HG03159 (cell line): Measurements from ENCODE around the gene POU4F3.
"Not testable (repeated sequence)": the region's sequence is repeated elsewhere in the genome, so short reads cannot be mapped to it uniquely, and the experiment has no call there.

Source experiments
- ATAC-seq: cut with Tn5 transposase; IDR thresholded peaks from one replicate; pipeline ENCODE4 v1.9.1; 2021; ENCODE audit warnings: mild to moderate bottlenecking, moderate library complexity; ENCODE audit not compliant: unreplicated experiment

The POU4F3 gene, protein sequence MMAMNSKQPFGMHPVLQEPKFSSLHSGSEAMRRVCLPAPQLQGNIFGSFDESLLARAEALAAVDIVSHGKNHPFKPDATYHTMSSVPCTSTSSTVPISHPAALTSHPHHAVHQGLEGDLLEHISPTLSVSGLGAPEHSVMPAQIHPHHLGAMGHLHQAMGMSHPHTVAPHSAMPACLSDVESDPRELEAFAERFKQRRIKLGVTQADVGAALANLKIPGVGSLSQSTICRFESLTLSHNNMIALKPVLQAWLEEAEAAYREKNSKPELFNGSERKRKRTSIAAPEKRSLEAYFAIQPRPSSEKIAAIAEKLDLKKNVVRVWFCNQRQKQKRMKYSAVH

DNA sequence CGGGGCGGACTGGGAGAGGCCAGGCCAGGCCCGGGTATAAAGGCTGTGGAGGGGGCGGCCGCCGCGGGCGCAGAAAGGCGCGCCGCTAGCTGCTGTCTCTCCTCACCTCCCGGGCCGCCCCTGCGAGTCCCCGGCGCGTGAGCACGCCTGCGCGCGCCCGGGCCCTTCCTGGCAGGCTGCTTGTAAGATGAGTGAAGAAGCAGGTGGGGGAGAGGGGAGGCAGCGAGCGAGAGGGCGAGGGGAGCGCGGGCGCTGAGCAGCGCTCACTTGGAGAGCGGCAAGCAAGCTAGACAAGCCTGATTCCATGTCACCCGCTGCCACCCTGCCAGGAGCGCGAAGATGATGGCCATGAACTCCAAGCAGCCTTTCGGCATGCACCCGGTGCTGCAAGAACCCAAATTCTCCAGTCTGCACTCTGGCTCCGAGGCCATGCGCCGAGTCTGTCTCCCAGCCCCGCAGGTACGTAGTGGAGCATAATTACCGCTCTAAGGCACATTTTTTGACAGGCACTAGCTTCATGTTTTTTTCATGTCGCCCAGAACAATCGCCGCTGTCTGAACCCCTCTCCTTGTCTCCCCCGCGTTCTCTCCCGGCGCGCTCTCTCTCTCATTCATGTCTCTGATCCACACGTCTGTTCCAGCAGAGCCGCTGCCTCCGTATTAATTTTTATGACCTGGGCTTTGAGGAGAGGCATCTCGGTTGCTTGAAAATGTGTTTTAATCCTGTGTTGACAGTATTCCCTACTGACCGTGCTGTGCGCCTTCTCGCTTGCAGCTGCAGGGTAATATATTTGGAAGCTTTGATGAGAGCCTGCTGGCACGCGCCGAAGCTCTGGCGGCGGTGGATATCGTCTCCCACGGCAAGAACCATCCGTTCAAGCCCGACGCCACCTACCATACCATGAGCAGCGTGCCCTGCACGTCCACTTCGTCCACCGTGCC, at the start of gene POU4F3:
POU4F3 (plus strand) TSS at position 66 of the 941 bp plus-strand sequence; CDS start at position 340, 274 bp downstream.
- ATAC-seq: no peak

DNA sequence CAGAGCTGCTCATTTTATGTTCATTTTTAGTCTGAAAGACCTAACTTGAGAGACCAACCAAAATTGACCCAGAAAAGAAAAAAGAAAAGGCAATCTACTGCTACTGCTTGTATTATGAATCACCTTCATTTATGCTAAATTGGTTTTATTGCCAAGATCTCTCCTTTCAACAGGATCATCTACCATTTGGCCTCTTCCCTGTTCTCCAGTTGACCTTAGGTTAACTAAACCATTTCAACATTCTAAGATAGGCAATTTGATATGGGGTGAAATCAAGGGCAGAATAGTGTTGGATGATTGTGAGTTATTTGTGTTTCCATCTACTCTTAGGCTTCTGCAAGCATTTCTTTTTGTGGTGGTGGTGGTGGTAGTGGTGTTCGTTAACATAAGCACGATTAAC, 48.3 kb upstream of the POU4F3 start:
- ATAC-seq: no peak

DNA sequence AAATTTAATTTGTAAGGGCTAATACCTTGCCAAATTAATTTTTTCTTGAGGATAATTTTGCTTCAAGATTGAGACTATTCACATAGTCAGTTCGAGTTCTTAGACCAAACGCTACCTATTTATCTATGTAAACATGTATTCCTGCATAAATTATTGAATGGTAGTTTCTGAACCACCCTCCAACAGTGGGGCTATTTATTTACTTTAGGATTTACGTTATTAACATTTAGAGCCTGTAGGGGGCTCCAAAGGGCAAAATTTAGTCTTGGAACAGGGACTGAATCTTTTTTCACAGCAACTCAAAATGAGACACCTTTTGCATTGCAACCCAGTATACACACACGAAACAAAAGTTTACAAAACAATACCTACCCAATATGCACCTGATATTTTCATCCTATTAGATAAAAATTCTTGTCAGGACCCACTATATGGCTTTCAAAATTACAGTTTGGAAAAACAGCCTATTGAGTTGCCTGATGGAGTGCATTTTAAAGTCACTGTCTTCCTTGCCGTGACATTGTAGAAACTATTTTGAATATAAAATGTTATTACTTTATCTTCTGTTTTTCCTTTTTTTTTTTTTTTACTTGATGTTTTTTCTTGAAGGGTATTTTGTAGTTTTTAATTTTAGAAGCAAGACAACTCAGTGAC, 47.1 kb upstream of the POU4F3 start:
- ATAC-seq: peak; percentile 76

DNA sequence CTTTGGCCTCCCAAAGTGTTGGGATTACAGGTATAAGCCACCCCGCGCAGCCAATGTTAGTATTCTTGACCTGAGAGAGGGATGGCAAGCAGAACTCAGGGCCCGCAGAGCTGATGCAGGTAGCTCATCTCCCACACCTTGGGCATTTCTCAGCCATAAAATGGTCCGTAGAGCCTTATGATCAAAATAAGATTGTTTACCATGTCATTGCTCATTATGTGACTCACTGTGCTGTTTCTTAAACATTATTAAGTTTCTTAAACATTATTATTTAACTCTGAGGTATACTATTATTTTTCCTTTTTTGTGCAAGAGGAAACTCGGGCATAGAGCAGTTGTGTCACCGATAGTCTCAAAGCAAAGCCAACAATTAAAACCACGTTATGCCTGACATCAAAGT, 42.4 kb upstream of the POU4F3 start:
- ATAC-seq: no peak

DNA sequence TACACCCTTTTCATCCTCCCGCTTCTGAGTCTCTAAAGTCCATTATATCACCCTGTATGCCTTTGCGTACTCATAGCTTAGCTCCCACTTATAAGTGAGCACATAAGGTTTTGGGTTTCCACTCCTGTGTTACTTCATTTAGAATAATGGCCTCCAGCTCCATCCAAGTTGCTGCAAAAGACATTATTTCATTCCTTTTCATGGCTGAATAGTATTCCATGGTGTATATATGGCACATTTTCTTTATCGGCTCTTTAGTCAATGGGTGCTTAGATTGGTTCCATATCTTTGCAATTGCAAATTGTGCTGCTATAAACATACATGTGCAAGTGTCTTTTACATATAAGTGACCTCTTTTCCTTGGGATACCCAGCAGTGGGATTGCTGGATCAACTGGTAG, 39.7 kb upstream of the POU4F3 start:
- not testable (repeated sequence) for ATAC-seq

DNA sequence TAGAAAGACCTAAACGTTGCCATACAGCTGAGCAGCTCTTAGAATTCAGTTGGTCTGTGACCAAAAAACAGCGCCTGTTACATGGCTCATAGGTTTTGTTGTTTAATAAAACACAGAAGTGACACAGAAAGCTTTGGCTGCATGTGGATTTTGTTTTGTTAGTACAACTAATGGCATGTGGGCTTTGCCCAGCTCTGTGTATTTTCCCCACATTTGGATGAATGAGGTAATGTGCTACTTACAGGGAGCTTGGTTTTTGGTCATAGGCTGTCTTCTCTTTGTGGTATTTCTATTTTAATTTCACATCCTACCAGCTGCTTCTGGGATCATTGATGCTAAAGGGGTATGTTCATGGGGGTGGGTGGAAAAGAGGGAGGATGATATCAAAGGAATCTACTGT, 37.0 kb upstream of the POU4F3 start:
- ATAC-seq: no peak

DNA sequence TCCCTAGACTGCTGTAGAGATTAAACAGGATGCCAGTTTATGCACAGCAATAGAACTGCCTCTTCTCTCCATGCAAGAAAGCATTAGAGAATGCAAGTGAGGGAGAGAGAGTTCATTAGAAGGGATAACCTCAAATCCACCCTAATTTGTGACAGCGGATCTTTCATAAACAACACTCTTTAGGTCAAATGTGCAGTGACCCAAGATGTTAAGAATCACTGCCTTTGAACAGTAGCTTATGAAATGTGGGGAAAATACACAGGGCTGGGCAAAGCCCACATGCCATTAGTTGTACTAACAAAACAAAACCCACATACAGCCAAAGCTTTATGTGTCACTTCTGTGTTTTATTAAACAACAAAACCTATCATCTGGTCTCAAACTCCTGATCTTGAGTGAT, 36.2 kb upstream of the POU4F3 start:
- ATAC-seq: no peak

DNA sequence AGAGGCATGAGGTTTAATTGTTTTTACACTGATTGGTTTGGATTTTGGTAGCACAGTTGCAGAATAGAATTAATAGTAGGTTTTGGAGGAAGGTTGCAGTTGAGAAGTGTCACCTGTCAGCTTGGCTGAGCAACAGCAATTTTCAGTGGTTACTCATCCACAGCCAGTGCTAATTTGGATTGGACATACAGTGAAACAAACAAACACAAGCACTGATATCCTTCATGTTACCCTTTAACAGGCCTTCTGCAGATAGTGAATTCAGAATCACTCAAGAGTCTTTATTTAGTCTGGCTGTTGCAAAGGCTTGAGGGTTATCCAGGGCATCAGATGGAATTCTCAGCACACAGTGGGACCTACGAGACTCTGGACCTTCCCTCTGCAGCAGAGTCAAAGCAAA, 31.8 kb upstream of the POU4F3 start:
- no peak for ATAC-seq

DNA sequence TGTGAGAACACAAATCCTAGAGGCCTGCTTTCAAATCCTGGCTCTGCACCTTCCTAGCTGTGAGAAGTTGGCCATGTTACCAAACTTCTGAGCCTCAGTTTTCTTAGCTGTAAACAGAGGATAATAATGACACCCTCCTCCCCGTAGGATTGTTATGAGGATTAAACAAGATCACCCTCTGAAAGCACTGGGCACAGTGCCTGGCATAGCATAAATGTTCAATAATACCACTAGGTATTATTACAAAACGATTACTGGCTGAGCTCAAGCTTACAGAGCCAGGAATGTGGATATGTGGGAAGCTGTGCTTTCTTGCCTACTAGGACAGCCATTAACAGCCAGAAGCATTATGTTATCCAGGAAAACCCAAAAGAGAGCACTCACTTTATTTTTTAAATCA, 30.8 kb upstream of the POU4F3 start:
- no peak for ATAC-seq

DNA sequence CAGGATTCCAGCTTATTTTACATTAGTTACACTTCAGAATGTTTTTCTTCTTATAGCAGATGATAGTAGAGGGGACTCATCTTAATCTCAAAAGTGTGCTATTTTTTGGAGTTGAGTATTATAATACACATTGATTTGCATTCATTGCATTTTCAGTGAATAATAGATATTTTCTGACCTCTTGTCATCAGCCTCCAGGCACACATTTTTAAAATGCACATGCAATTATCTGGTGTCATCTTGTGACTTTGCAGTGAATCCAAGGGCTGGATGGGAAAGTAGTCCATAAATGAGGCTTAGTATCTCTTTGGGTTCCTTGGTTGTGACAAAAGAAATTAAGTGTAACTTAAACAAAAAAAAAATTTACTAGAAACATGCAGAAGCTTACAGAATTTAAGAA, 28.1 kb upstream of the POU4F3 start:
- no peak for ATAC-seq

DNA sequence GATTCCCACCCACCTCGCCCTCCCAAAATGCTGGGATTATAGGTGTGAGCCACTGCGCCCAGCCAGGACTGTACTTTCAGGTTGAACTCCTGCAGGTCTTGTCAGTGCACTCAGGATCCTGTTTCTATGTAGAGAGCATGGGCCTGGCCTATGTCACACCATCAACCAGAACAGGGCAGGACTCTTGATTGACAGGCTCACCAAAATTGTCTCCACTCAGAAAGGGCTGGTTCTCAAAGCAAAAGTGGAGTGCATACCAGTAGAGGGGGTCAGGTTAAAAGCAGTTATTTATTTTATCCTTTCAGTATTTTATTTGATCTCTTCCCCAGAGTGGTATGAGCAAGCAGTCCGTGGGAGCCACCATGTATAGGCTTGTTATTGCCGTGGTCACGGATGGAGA, 27.4 kb upstream of the POU4F3 start:
- no peak for ATAC-seq

DNA sequence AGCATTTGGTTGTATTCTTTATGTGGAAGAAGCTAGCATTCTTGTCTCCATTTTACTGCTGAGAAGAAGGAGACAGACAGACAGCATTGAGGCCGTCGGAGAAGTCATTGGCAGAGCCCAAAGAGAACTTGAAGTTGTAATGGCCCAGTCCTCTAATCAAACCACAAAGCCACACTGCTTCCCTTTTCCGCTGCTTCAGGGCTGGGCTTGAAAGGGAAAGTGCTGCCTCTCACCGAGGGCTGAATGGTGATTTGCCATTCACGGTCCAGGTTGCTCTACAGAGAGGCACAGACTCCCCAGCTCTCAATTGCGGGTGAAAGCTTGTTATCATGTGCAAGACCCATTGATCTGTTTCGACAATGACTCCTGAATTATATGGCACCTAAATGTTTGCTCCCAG, 25.6 kb upstream of the POU4F3 start:
- ATAC-seq: peak; percentile 57

DNA sequence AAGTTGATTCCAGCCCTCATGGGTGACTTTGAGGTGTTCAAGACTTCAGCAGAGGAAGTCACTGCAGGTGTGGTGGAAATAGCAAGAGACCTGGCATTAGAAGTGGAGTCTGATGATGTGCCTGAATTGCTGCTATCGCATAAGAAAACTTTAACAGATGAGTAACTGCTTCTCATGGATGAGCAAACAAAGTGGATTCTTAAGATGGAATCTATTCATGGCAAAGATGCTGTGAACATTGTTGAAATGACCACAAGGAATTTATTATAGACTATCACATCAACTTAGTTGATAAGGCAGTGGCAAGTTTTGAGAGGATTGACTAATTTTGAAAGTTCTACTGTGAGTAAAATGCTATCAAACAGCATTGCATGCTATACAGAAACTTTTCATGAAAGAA, 17.1 kb upstream of the POU4F3 start:
- ATAC-seq: no peak

DNA sequence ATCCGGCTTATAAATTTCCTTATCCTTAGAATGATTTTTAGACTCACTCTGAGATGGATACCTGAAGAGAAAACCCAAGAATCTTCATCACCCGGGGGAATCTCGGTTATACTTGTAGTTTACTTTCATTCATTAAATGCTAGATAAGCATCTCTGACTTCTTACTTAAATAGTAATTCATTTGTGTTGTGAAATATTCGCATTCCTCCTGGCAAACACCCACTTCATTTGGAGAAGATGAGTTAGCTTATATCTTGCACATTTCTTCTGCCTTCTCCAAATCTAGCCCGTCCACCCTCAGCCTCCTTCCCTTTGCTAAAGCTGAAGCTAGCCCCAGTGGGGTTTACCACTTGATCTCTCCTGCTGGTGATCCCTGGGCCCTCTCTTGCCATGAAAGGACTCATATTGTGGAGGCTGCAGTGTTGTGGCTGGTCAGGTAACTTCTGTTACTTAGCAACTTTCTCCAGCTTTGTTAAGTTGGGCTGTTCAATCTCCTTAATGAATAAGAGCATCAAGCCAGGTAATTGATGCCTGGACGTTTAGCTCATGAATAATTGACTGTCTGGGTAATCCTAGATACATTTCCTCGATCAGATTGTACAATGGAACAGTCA, 11.3 kb upstream of the POU4F3 start:
- ATAC-seq: no peak

DNA sequence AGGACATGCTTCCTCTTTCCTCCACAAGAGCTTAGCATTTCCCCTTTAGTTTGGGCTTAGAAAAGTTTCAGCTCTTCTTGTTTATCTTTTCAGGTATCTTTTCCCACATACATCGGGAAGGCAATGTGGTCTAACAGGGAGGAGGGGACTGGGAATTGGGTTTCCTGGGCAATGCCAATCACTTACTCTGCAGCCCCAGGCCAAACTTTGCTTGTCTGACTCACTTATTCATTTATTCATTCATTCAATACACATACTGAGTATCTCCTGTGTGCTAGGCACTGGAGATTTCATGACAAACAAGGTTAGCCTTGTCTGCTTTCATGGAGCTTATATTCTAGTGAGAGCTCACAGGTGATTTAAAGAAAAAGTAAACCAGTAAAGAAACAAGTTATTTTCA, 10.7 kb upstream of the POU4F3 start:
- no peak for ATAC-seq

DNA sequence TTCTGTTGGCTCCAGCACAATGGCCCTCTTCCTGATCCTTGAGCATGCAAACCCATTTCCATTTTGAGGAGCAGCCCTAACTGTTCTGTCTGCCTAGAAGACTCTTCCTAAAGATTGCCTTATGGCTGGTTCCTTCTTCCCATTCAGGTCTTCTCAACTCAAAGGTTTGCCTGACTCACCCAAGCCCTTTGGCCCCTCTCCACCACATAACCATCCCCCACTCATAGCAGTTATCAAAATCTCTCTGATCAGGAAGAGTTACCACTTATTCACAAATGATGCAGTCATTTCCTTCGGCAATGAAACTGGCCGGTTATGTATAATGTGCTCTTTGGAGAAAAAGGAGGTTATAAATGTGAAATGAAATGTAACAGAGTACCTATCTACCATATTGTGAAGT, 8.9 kb upstream of the POU4F3 start:
- ATAC-seq: no peak

DNA sequence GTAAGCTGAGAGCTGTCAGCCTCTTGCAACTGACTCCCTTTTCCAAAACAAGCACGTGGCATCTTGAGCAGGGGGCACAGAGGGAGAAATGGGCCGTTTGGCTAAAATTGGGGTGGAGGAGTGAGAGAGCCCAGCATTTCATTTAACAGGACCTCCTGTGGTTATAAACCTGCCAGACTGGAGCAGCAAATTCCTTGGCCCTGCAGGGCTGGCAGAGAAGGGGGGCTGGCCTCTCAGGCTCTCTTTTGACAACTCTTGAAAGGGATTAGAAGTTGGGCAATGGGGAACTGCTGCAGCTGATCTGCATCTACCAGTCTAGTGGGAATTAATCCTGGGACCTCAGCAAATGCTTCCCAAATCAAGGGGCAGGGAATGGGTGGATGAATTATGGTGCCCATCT, 7.2 kb upstream of the POU4F3 start:
- ATAC-seq: no peak

DNA sequence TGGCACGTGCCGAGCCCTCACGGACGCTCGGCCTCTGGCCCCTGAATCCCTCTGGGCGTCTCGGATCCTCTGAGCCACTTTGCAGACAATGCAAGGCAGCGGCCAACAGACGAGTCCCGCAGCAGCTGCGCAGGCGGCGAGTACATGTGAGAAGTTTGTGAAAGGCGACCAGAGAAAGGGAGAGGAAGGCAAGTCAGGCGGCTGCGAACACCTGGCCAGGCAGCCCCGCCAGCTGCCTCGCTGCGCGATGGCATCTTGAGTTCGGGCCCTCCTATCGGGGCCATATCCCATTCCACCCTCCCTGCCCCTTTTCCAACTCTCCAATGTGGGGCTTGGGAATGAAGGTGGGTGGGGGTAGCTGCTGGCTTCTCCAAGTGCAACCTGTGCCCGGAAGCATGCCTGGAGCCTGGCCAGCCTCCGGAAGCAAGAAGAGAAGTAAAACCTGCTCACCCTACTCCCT, 4.5 kb upstream of the POU4F3 start:
- no peak for ATAC-seq

DNA sequence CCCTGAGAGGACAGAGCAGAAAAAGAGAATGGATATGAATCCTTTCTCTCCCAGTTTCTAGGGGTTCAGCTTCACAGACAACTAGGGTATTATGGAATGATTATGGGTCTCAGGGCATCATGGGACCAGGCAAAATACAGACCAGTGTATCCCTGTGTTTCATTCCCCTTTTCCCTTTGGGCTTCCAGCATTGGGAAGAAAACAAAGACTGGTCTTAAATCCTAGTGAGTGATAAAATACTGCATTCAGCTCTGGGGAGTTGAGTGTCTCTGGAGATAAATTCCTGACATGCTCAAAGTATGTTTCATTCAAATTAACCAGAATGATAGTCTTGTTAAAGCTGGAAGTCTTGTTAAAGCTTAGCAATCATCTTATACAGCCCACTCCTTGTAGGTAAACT, 2.4 kb upstream of the POU4F3 start:
- no peak for ATAC-seq

DNA sequence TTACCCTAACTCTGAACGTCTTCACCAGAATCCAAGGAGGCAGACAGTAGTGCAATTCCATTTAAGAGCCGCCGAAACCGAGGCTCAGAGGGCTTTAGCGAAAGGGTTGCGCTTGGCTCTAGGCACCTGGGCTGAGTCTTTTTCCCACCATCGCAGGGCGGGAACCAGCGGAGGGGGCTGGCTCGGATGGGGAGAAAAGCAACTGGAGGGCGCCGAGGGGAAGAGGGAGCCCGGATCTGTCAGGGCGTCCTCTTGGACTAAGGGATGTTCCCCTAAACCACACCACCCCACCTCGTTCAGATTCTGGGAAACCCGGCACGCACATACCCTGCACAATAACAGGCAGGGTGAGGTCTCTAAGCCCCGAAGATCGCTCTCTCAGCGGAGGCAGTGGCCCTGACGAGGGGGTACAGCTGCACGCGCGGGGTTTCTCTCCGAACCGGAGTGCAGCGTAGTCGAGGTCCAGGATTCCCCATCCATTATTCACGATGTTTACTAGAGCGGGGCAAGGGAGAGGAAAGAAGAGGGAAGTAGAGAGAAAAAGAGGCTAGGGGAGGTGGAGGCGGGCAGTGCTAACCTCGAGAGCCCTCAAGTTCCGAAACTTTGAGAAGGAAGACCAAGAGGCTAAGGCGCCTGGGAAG, 1.3 kb upstream of the POU4F3 start:
- ATAC-seq: no peak

DNA sequence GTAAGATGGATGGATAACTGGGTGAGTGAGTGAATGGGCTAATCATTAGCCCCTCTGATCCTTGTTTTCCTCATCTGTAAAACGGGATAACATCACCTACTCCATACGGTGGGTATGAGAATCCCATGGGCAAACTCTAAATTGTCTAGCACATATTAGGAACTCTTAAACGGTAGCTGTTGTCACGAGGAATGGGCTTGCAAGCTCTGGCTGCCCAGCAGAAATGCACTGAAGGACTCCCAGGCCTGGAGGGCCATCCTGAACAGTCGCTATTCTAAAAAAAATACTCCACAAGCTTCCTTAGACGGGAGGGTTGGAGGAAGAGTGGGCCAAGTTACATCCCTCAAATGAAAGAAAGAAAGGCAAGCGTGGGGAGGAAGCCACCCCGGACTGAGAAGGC, 711 bp upstream of the POU4F3 start:
- no peak for ATAC-seq
